GM19324 (cell line): ENCODE data around the gene SH3BGRL2.
"Not testable (repeated sequence)": the region's sequence is repeated elsewhere in the genome, so short reads cannot be mapped to it uniquely, and the experiment has no call there.

ENCODE experiments used
- ATAC-seq: cut with Tn5 transposase; IDR thresholded peaks from one replicate; pipeline ENCODE4 v1.9.1; 2021; ENCODE audit warnings: mild to moderate bottlenecking, moderate library complexity; ENCODE audit not compliant: unreplicated experiment, low FRiP score

Gene SH3BGRL2

GRCh38 chr6:79646561-79646960 is 15.4 kb downstream of the SH3BGRL2 start:
- no peak for ATAC-seq

GRCh38 chr6:79647741-79648140 is 16.6 kb downstream of the SH3BGRL2 start:
- ATAC-seq = no peak

- ATAC-seq = no peak
Observed at GRCh38 chr6:79648328-79648727, 17.2 kb downstream of the SH3BGRL2 start.

DNA sequence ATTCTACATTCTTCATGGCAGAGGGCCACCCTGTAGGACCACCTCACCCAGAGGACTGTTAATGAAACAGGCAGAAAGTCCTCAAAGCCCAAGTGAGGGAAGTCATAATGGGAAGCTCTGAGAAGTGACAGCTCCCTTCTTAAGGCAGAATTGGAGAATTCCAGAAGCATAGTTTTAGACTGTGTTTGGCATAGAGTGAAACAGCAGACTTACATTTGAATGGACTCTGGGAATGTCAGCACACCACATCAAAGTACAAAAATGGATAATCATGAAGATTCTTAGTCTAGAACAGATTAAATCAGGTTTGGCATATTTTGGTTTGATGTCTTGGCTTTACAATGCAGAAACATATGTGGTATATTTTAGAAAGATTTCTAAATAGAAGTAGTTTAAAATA is 17.9 kb downstream of the SH3BGRL2 start:
- no peak for ATAC-seq

DNA sequence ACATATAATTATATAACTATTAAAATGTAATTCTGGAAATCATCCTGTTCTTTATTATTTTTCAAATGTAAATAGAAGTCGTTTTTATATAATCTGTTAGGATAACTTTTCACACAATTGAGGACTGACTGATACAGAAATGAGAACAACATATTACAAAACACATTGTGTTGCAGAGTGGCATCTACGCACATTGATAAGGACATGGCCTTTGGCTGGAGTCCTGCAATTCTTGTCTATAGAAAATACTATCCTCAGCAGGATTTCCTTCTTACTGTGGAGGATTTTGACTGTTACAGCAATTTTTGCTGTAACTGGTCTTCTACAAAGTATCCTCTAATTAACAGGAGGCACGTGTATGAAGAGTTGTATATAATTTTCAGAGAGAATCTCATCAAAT is 19.8 kb downstream of the SH3BGRL2 start:
- ATAC-seq = no peak

- ATAC-seq = no peak
Observed at GRCh38 chr6:79656134-79656533, 25.0 kb downstream of the SH3BGRL2 start.

DNA sequence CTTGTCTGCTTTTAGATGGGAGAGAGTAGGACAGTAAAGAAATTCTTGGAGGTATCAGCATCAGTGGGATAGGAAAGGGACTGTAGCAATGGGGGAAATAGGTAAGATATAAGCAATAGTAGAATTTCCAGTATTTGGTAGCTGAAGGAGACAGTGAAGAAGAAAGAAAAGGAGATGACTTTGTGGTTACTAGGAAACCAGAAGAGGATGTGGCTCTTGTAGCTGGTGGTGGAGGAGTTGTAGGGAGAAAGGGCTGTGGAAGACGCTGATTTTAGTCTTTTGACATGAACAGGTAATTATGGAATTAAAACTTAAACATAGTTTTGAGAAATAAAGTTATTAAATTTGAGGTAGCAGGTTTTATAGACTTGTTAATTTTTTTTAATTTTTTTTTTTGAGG is 26.1 kb downstream of the SH3BGRL2 start:
- ATAC-seq = no peak

- not testable (repeated sequence) for ATAC-seq
Observed at GRCh38 chr6:79663655-79664054, 32.5 kb downstream of the SH3BGRL2 start.

DNA sequence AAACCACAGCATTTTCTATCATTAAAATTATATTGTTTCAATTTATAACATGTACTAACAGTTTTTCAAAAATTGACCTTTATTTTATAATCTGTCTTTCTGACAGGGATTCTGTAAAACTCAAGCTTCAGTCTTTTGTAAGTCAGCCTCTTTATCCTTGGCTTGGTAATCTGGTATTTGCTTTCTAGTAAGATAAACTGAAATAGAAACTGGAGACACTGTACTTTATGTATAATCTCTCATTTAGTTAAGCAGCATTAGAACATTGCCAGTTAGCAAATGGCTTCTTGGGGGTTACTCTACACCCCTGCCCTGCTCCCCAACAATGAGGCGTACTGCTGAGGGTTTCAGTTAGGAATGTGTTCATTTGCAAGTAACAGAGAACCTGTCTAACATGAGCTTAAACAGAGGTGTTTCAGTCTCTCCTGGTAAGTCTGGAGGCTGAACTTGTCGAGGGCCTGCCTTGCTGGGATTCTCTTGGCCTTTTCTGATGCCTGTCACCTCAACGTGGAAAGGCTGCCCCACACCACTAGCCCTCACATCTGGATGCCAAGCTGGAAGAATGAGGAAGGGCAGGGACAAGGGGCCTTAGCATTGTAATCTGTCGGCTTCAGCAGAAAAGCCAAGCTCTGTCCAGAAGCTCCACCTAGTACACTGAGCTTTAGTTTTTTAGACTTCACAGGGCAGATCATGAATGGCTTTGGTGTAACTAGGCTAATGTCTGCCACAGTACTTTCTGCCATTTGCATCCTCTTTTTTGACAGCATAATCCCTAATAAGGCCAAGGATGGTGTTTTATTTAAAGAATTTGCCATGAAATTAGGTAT is 34.8 kb downstream of the SH3BGRL2 start:
- no peak for ATAC-seq

GRCh38 chr6:79666634-79667033 is 35.5 kb downstream of the SH3BGRL2 start:
- no peak for ATAC-seq

- no peak for ATAC-seq
Observed at GRCh38 chr6:79668381-79668780, 37.3 kb downstream of the SH3BGRL2 start.

DNA sequence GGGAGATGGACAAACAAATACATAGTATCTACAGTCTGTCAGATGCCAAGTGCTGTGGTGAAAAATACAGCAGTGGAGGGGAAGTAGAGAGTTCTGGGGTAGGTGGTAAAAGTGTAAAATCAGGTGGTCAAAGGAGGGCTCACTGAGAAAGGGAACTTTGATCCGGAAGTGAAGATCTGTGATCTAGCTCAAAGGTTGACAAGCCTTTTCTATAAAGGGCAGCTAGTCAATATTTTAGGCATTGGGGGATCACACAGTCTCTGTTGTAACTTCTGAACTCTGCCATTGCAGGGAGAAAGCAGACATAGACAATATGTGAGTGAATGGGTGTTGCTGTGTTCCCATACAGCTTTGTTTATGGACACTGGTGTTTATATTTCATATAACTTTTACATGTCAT is 38.6 kb downstream of the SH3BGRL2 start:
- ATAC-seq = no peak

DNA sequence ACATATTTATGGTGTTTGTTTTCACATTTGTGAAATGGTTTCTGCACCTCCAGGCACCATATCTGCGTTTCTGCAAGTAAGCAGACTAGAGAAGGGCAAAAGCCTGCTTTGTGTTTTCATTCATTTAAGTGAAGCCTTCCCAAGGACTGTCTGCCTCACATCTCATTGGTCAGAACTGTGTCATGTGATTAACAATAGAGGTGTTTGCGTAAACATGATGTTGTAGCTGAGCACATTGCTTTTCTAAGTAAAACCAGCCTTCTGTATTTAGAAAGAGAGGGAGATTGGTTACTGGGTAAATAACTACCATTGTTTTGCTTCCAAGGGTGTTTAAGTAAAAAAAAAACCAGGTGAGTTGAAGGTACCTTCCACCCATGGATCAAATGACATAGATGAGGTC is 39.7 kb downstream of the SH3BGRL2 start:
- no peak for ATAC-seq

- no peak for ATAC-seq
Observed at GRCh38 chr6:79671600-79672266, 40.6 kb downstream of the SH3BGRL2 start.

DNA sequence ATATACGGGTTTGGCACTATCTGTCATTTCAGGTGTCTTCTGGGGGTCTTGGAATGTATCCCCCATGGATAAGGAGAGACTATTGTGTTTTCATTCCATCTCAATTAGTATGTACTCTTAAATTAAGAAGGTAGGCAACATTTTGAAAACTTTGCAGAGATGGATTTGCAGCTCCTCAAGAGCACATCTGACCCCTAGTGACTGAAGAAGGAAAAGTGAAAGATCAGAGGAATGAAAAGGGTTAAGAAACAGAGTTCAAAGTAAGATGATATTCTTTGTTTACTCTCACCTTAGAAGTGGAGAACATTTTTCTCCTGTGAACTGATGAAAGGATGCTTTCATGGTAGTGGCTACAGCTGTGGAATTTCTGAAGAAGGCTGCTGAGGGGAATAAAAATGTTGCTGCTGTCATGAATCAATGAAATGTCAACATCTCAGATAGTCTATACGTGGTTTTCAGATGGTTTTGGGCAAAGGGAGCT is 41.5 kb downstream of the SH3BGRL2 start:
- no peak for ATAC-seq

DNA sequence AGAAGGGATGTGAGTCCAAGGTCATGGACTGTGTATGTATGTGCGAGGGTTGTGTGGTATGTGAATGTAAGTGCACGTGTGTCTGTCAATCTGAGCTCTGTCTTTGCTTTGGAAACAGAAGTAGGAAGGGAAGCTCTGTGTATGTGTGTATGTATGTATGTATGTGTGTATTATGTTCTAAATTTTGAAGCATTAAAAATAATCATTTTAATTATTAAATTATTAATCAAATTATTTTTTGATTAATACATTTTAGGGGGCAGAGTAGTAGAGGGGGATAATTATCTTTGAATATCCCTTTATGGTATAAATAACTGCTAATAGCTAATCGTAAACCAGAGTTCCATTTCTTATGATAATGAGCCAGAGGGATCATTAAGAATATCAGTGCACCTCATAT is 42.8 kb downstream of the SH3BGRL2 start:
- no peak for ATAC-seq

DNA sequence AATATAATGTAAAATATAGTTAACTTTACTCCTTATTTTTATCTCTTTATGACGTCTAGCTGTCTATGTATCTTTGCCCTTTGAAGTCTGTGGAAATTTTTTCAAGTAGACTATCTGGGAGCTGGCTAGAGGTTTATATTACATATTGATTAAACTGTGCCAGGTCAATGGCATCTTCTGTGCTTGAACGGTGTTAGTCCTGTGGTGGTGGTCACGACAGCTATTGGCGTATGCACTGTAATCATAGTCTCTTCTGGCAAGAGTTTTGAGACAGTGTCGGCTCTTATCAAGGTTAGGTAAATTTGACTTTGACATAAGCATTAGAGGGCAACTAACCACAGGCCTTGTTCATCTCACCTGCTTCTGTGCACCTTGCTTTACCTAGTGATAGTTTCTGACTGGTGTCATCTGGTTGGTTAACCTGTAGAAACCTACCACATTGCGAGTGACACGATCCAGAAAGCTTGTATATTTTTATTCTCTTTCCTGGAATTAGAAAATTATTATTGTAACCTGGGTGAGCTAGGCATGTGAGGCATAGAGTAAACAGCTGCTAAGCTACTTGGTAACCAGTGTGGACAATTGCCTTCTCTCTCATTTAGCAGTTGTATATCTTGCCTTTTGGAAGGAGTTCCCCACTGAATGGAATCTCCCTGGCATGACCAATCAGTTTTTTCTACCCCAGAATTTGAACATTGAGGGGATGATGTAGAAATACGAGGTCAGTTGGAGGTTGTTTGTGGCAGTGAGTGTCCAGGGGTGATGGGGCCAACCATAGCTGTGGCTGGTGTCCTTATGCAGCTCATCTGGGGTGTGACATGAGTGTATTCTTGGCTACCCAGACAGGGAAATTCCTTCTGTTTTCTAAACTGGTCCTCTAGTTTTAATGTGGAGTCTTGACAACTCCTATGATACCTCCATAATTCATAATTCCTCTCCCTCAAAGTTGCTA is 45.9 kb downstream of the SH3BGRL2 start:
- ATAC-seq = no peak

- not testable (repeated sequence) for ATAC-seq
Observed at GRCh38 chr6:79682682-79683081, 51.6 kb downstream of the SH3BGRL2 start.

DNA sequence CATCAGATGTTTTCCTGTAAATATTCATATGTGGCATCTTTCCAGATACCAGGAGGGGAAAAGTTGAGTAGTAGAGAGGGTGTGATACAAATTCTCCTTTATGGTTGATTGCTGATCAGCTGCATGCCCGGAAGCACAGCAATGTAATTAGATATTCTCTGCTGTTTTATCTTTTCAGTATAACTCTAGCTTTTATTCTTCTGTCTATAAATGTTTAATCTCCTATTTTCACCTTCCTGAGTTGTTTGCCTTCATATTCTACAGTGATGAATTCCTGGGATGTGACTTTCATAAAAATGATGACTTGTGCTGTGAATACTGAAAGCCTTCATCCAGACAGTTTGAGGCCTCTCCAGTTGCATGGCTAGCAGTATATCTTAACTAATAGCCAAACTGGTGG is 53.7 kb downstream of the SH3BGRL2 start:
- no peak for ATAC-seq

GRCh38 chr6:79686707-79687309 is 55.7 kb downstream of the SH3BGRL2 start:
- no peak for ATAC-seq
